ENCODE measurements around the gene ISG20L2.

Gene ISG20L2

GRCh38 chr1:156752843-156753482 lies 24.4 kb upstream of the ISG20L2 start:
- DNase-seq (ENCODE audit: low read depth), result no peak

GRCh38 chr1:156751757-156752481 lies 23.4 kb upstream of the ISG20L2 start:
- peak; percentile 98 for DNase-seq (ENCODE audit: low read depth)

- DNase-seq (ENCODE audit: low read depth), result no peak
Observed at GRCh38 chr1:156751451-156751756, 22.8 kb upstream of the ISG20L2 start, which contains the start of gene HDGF. Gene HDGF (minus strand): TSS chr1:156751675. CDS start chr1:156751429, 246 bp downstream.

GRCh38 chr1:156750711-156751450 lies 22.3 kb upstream of the ISG20L2 start:
- DNase-seq (ENCODE audit: low read depth), result peak; percentile 33

- DNase-seq (ENCODE audit: low read depth), result peak; percentile 41
Observed at GRCh38 chr1:156750191-156750672, 21.7 kb upstream of the ISG20L2 start.

GRCh38 chr1:156749419-156750118 lies 21.0 kb upstream of the ISG20L2 start:
- DNase-seq (ENCODE audit: low read depth), result no peak

- no peak for DNase-seq (ENCODE audit: low read depth)
Observed at GRCh38 chr1:156748670-156749418, 20.3 kb upstream of the ISG20L2 start.

GRCh38 chr1:156747742-156748669 lies 19.4 kb upstream of the ISG20L2 start:
- no peak for DNase-seq (ENCODE audit: low read depth)

- peak; percentile 48 for DNase-seq (ENCODE audit: low read depth)
Observed at GRCh38 chr1:156746728-156747631, 18.4 kb upstream of the ISG20L2 start.

- no peak for DNase-seq (ENCODE audit: low read depth)
Observed at GRCh38 chr1:156746406-156746727, 17.8 kb upstream of the ISG20L2 start.

- no peak for DNase-seq (ENCODE audit: low read depth)
Observed at GRCh38 chr1:156745881-156746280, 17.3 kb upstream of the ISG20L2 start.

- DNase-seq (ENCODE audit: low read depth), result no peak
Observed at GRCh38 chr1:156744786-156745419, 16.3 kb upstream of the ISG20L2 start.

GRCh38 chr1:156744344-156744743 lies 15.8 kb upstream of the ISG20L2 start:
- no peak for DNase-seq (ENCODE audit: low read depth)

- no peak for DNase-seq (ENCODE audit: low read depth)
Observed at GRCh38 chr1:156743367-156744302, 15.1 kb upstream of the ISG20L2 start.

GRCh38 chr1:156742801-156743200 lies 14.2 kb upstream of the ISG20L2 start:
- DNase-seq (ENCODE audit: low read depth), result no peak

GRCh38 chr1:156742017-156742416 lies 13.5 kb upstream of the ISG20L2 start:
- DNase-seq (ENCODE audit: low read depth), result no peak

GRCh38 chr1:156741481-156741983 lies 13.0 kb upstream of the ISG20L2 start:
- DNase-seq (ENCODE audit: low read depth), result no peak

Data from stimulated activated CD8-positive, alpha-beta memory T cell treated with anti-CD3 and anti-CD28 coated beads, Interleukin-12 subunit alpha, Interleukin-12 subunit beta, amount 100 ng/mL, for 4 hours (primary cell).